K562 (cell line): ENCODE measurements around the gene ACTL10. TPM values are rescaled to one million over a fixed set of nuclear protein-coding genes. Genes with fewer than 3 reads are reported as not detected.
"Not testable (repeated sequence)": the region's sequence is repeated elsewhere in the genome, so short reads cannot be mapped to it uniquely, and the experiment has no call there.

Source experiments
- ATAC-seq: fragments of 200-7000 bp; cut with Tn5 transposase; 3 replicates; pipeline ENCODE4 v1.9.1; 2020; ENCODE audit warnings: moderate library complexity
- BruUV-seq: library from RNA; stranded (reverse); fragments of 400-500 nt; replicated peaks from 2 replicates; lab custom pipeline; 2021; lab: Mats Ljungman, UMichigan
- CTCF ChIA-PET: fragments of 300-600 bp; formaldehyde crosslinking; extraction: SDS; loops from one replicate; lab custom pipeline; 2021; ENCODE audit warnings: low intra/inter-chr PET ratio; lab: Yijun Ruan, JAX
- POLR2A ChIA-PET: fragments of 300-600, 350-650 bp; sonication (Branson Sonifier 250); formaldehyde crosslinking; extraction: SDS; loops from one replicate; lab custom pipeline; 2021; ENCODE audit warnings: antibody characterized with exemption, inconsistent platforms; lab: Yijun Ruan, JAX
- DNase-seq, 4 experiments: peaks; one replicate each; pipeline versions ENCODE4 v3.0.0 to v3.0.0-alpha.2; 2011 to 2018; ENCODE audit warnings: low spot score in 3 of 4, mixed read lengths in 3 of 4; ENCODE audit errors: extremely low read depth in 1 of 4
- FAIRE-seq: peaks from 2 replicates; lab custom pipeline; 2011; peaks lifted over from hg19 to GRCh38; lab: Jason Lieb, UNC
- H2AFZ ChIP-seq: 2 replicates; pipeline ENCODE4 v1.6.0; 2011; ENCODE audit warnings: low read depth, low read length, control low read depth, inconsistent platforms
- H3K27ac ChIP-seq: fragments of 200-600 bp; 3 replicates; pipeline ENCODE4 v1.8.0; 2011; ENCODE audit warnings: low read depth, mild to moderate bottlenecking, control low read depth, inconsistent platforms, low read length, moderate library complexity, mixed read lengths; ENCODE audit errors: extremely low read depth
- H3K27me3 ChIP-seq, 2 experiments: fragments of 300-600 bp in 1 of 2; 2 replicates in 1 of 2; 3 replicates in 1 of 2; pipeline versions ENCODE4 v1.6.0 to v1.8.0; 2011; ENCODE audit warnings: inconsistent platforms in 2 of 2, low read length in 2 of 2, mild to moderate bottlenecking in 1 of 2, mixed read lengths in 1 of 2, moderate library complexity in 1 of 2; ENCODE audit not compliant: control insufficient read depth in 2 of 2, insufficient read depth in 2 of 2
- H3K36me3 ChIP-seq: fragments of 300-600 bp; 3 replicates; pipeline ENCODE4 v1.8.0; 2011; ENCODE audit warnings: mild to moderate bottlenecking, low read length, inconsistent platforms; ENCODE audit not compliant: control insufficient read depth, insufficient read depth
- H3K4me1 ChIP-seq, 2 experiments: fragments of 200-600 bp in 1 of 2; replicated peaks in 1 of 2; 2 replicates in 1 of 2; 3 replicates in 1 of 2; pipeline versions ENCODE4 v1.5.1 to v1.8.0; 2011; ENCODE audit warnings: inconsistent platforms in 2 of 2, low read length in 2 of 2, mild to moderate bottlenecking in 1 of 2, mixed read lengths in 1 of 2, moderate library complexity in 1 of 2; ENCODE audit not compliant: control insufficient read depth in 2 of 2, insufficient read depth in 2 of 2
- H3K4me2 ChIP-seq: 2 replicates; pipeline ENCODE4 v1.6.1; 2011; ENCODE audit warnings: low read length, control low read depth, inconsistent platforms, mixed read lengths; ENCODE audit not compliant: insufficient read depth
- H3K4me3 ChIP-seq: fragments of 200-600 bp; sonication (generic), shearing (Covaris generic); 2 replicates; pipeline ENCODE4 v1.5.1; 2016; ENCODE audit warnings: control low read depth, inconsistent platforms
- H3K79me2 ChIP-seq: fragments of 200-600 bp; 3 replicates; pipeline ENCODE4 v1.8.0; 2011; ENCODE audit warnings: low read length, inconsistent platforms; ENCODE audit not compliant: control insufficient read depth, insufficient read depth
- H3K9ac ChIP-seq, 2 experiments: 2 replicates each; pipeline versions ENCODE4 v1.6.0 to v1.6.1; 2011; ENCODE audit warnings: low read depth in 2 of 2, low read length in 2 of 2, control low read depth in 1 of 2, inconsistent platforms in 1 of 2, mild to moderate bottlenecking in 1 of 2, mixed read lengths in 1 of 2; ENCODE audit not compliant: insufficient read depth in 1 of 2
- H3K9me1 ChIP-seq: one replicate; pipeline ENCODE4 v1.6.0; 2011; ENCODE audit warnings: inconsistent platforms, mild to moderate bottlenecking, low read length, moderate library complexity; ENCODE audit not compliant: control insufficient read depth, insufficient read depth
- H3K9me3 ChIP-seq: replicated peaks from 2 replicates; pipeline ENCODE4 v1.5.1; 2011; ENCODE audit warnings: low read depth, low read length, inconsistent platforms; ENCODE audit not compliant: control insufficient read depth, insufficient read depth
- H4K20me1 ChIP-seq: replicated peaks from 2 replicates; pipeline ENCODE4 v1.6.1; 2011; ENCODE audit warnings: low read length, inconsistent platforms, mixed read lengths; ENCODE audit not compliant: control insufficient read depth, insufficient read depth
- EHMT2 ChIP-seq: fragments of 450-650 bp; IDR thresholded peaks from 2 replicates; pipeline ENCODE4 v1.6.1; 2018; ENCODE audit warnings: antibody characterized with exemption
- MIER1 ChIP-seq: fragments of 450-650 bp; IDR thresholded peaks from 2 replicates; pipeline ENCODE4 v1.6.1; 2016; ENCODE audit warnings: antibody characterized with exemption, mild to moderate bottlenecking, low read depth
- NFIC ChIP-seq: fragments of 450-650 bp; IDR thresholded peaks from 2 replicates; pipeline ENCODE4 v1.6.1; 2017; ENCODE audit warnings: mild to moderate bottlenecking, inconsistent platforms
- REST ChIP-seq, 2 experiments: fragments of 450-650 bp; formaldehyde crosslinking in 1 of 2; IDR thresholded peaks; 2 replicates each; pipeline versions ENCODE4 v1.4.0 to v1.6.1; 2014 to 2020; ENCODE audit warnings: mild to moderate bottlenecking in 2 of 2, borderline replicate concordance in 1 of 2, low read depth in 1 of 2
- ZKSCAN1 ChIP-seq: fragments of 150-350 bp; IDR thresholded peaks from 2 replicates; pipeline ENCODE4 v1.6.1; 2016; ENCODE audit warnings: low read depth, low read length
- WGBS: fragments of 100-300 bp; shearing (Covaris generic); methylation state at CpG from one replicate; pipeline ENCODE4 v1.1.6; 2016; ENCODE audit warnings: low coverage, mixed read lengths; ENCODE audit not compliant: insufficient coverage; ENCODE audit errors: missing lambda C conversion rate; 5-methylcytosine and 5-hydroxymethylcytosine counted together
- in situ Hi-C: fragments of 300-500 bp; cut with MboI; formaldehyde crosslinking; loops from 4 replicates; pipeline ENCODE4 v1.15.0; 2018; ENCODE audit warnings: inconsistent platforms, mixed read lengths
- intact Hi-C: fragments of 100-400 bp; cut with micrococcal nuclease; formaldehyde crosslinking; loops from 2 replicates; pipeline ENCODE4 v1.14.2; 2022
- polyA plus RNA-seq, 8 experiments: library from polyadenylated mRNA; depleted of rRNA in 4 of 8; stranded (reverse) in 5 of 8; unstranded in 3 of 8; fragments of >200 nt; fragmentation: Nextera tagmentation in 2 of 8; fragmentation: Illumina TruSeq in 1 of 8; extraction: Ambion mirVana in 2 of 8; extraction: Trizol in 1 of 8; gene quantifications; 2 replicates each; pipeline versions ENCODE4 v1.2.1 to v1.2.3, GENCODE V29; 2011 to 2014; ENCODE audit warnings: inconsistent platforms in 1 of 8, missing spikeins in 1 of 8
- total RNA-seq, 7 experiments: library from RNA; depleted of rRNA in 6 of 7; stranded (reverse); fragments of >200 nt in 6 of 7; fragmentation: Illumina TruSeq in 2 of 7; extraction: Trizol in 2 of 7; gene quantifications; 2 replicates each; pipeline versions ENCODE4 v1.2.1 to v1.2.3, GENCODE V29; 2011 to 2021; ENCODE audit warnings: low replicate concordance in 1 of 7

The ACTL10 gene
- total and polyA plus RNA-seq, 9 of the 15 experiments (the other 6 are each of a cell fraction or from before 2014, with no cell fraction given) = 0.07 to 0.14 TPM; not detected in 7

GRCh38 chr20:33646191-33646590 lies 20.6 kb upstream of the ACTL10 start:
- H2AFZ ChIP-seq = no peak overlapping the region
- POLR2A ChIA-PET = interaction anchor here (1.0 kb wide), 1 partner anchor 8 kb away, joined by 3 read pairs; no protein-coding TSS in a partner anchor
- H3K27ac ChIP-seq = no peak overlapping the region
- ATAC-seq (no peak), FAIRE-seq (no peak), DNase-seq (no peak)
- WGBS = 76% methylated on average over 5 of the region's 5 CpGs
- no peaks in the 10 kb centered on the region for H3K27me3 ChIP-seq
- H3K9me1 ChIP-seq = peaks cover 9% of the 10 kb centered on the region
- peaks cover 3 to 21% of the 10 kb centered on the region in 2 experiments; a peak in 2 of 5 replicates for H3K4me1 ChIP-seq
- H4K20me1 ChIP-seq = peaks cover 11% of the 10 kb centered on the region; the same call in 1 of the 2 replicates
- in situ Hi-C loops = no loop called here
- TF ChIP-seq NFIC (peak; percentile 20; the same call in 1 of the 2 replicates), ZKSCAN1 (no peak)
- no peak overlapping the region for H3K4me3 ChIP-seq
- H3K36me3 ChIP-seq = peaks cover 20% of the 10 kb centered on the region; the same call in 2 of the 3 replicates
- no peaks in the 10 kb centered on the region; the same call in 1 of the 2 replicates for H3K9me3 ChIP-seq
- no peak overlapping the region for H3K9ac ChIP-seq
- intact Hi-C loops = no loop called here
- H3K79me2 ChIP-seq = no peaks in the 10 kb centered on the region
- no TSS peak for BruUV-seq
- CTCF ChIA-PET = no interaction called here
- H3K4me2 ChIP-seq = no peak overlapping the region

GRCh38 chr20:33646959-33647602 lies 19.7 kb upstream of the ACTL10 start:
- peaks cover 20% of the 10 kb centered on the region; the same call in 2 of the 3 replicates for H3K36me3 ChIP-seq
- H3K27ac ChIP-seq; H3K9ac ChIP-seq; in situ Hi-C loops; CTCF ChIA-PET; intact Hi-C loops; H3K9me3 ChIP-seq; BruUV-seq; TF ChIP-seq REST (CRISPR knock-in tag; IDR thresholded peaks at IDR 0.05; ENCODE audit: low read depth): not testable (repeated sequence)
- peaks cover 8 to 27% of the 10 kb centered on the region in 2 experiments; a peak in 3 of 5 replicates for H3K4me1 ChIP-seq
- peaks cover 13% of the 10 kb centered on the region; the same call in 1 of the 2 replicates for H4K20me1 ChIP-seq
- POLR2A ChIA-PET = interaction anchor here (0.6 to 1.0 kb wide), 3 partner anchors 9 to 79 kb away, joined by 3 to 6 read pairs (median 3); no protein-coding TSS in a partner anchor
- 74% methylated on average over 14 of the region's 14 CpGs for WGBS
- TF ChIP-seq MIER1 (peak; percentile 62; the same call in 1 of the 2 replicates), EHMT2 (peak; percentile 57; the same call in 1 of the 2 replicates), REST (IDR thresholded peaks at IDR 0.05; ENCODE audit: borderline replicate concordance) (peak; percentile 89)
- TF ChIP-seq, all 486 proteins: peak for 3; not testable (repeated sequence) for 483
- H3K9me1 ChIP-seq, H2AFZ ChIP-seq, H3K27me3 ChIP-seq, H3K4me3 ChIP-seq, ATAC-seq, H3K79me2 ChIP-seq, H3K4me2 ChIP-seq: not testable (repeated sequence)
- FAIRE-seq (peak; percentile 6), DNase-seq (peak in 1 of 4 experiments; percentile 17)
